HCT116 (cell line): ENCODE data around the gene EIF2A. TPM values are rescaled to one million over a fixed set of nuclear protein-coding genes. Genes with fewer than 3 reads are reported as not detected.

Source experiments
- ATAC-seq: fragments of 200-7000 bp; cut with Tn5 transposase; 2 replicates; pipeline ENCODE4 v1.9.1; 2020; ENCODE audit warnings: mild to moderate bottlenecking, moderate library complexity
- BruUV-seq: library from RNA; stranded (reverse); fragments of 400-500 nt; replicated peaks from 2 replicates; lab custom pipeline; 2021; lab: Mats Ljungman, UMichigan
- CTCF ChIA-PET: fragments of 300-600 bp; sonication (Branson Sonifier 250); formaldehyde crosslinking; loops from one replicate; lab custom pipeline; 2021; ENCODE audit warnings: antibody characterized with exemption; lab: Charles Lee
- POLR2A ChIA-PET: fragments of 300-600, 350-600 bp; sonication (Branson Sonifier 250); formaldehyde crosslinking; loops from one replicate; lab custom pipeline; 2021; ENCODE audit warnings: antibody characterized with exemption; lab: Charles Lee
- RAD21 ChIA-PET, 2 experiments: fragments of 300-600 bp; sonication (Branson Sonifier 250); formaldehyde crosslinking; loops; one replicate each; lab custom pipeline; 2023; ENCODE audit warnings: low total read pairs in 2 of 2; ENCODE audit not compliant: uncharacterized antibody in 2 of 2, unreplicated experiment in 2 of 2, low non-redundant PET in 1 of 2; lab: Charles Lee
- DNase-seq: peaks from one replicate; pipeline ENCODE4 v3.0.0-alpha.2; 2010; ENCODE audit warnings: low read depth, low spot score
- H2AFZ ChIP-seq: fragments of 200-600 bp; shearing (Covaris generic), sonication (generic); 2 replicates; pipeline ENCODE4 v1.6.1; 2017; ENCODE audit warnings: low read depth, mixed run types, mixed read lengths, antibody characterized with exemption, low read length; ENCODE audit not compliant: poor library complexity, severe bottlenecking
- H3K27ac ChIP-seq: 2 replicates; pipeline ENCODE4 v1.5.1; 2012; ENCODE audit warnings: low read depth, low read length
- H3K27me3 ChIP-seq: fragments of 200-600 bp; sonication (generic); 2 replicates; pipeline ENCODE4 v1.6.1; 2016; ENCODE audit warnings: mixed run types, low read length, mixed read lengths; ENCODE audit not compliant: insufficient read depth
- H3K36me3 ChIP-seq, 2 experiments: fragments of 200-500 bp in 1 of 2; fragments of 200-600 bp in 1 of 2; sonication (Bioruptor generic) in 1 of 2; sonication (generic) in 1 of 2; 2 replicates each; pipeline versions ENCODE4 v1.5.1 to v1.6.1; 2014 to 2016; ENCODE audit warnings: low read length in 2 of 2, inconsistent platforms in 1 of 2, mixed read lengths in 1 of 2, mixed run types in 1 of 2; ENCODE audit not compliant: insufficient read depth in 2 of 2, control insufficient read depth in 1 of 2
- H3K4me1 ChIP-seq, 2 experiments: fragments of 200-600 bp in 1 of 2; sonication (generic) in 1 of 2; 2 replicates each; pipeline versions ENCODE4 v1.5.1 to v1.6.1; 2012 to 2017; ENCODE audit warnings: low read length in 2 of 2, inconsistent platforms in 1 of 2, mild to moderate bottlenecking in 1 of 2, mixed read lengths in 1 of 2, mixed run types in 1 of 2, moderate library complexity in 1 of 2; ENCODE audit not compliant: insufficient read depth in 2 of 2, control insufficient read depth in 1 of 2
- H3K4me2 ChIP-seq: fragments of 200-600 bp; sonication (generic); 2 replicates; pipeline ENCODE4 v1.6.1; 2017; ENCODE audit warnings: mixed run types, low read length, mixed read lengths
- H3K4me3 ChIP-seq, 2 experiments: fragments of 200-600 bp in 1 of 2; sonication (generic) in 1 of 2; replicated peaks in 1 of 2; 2 replicates each; pipeline ENCODE4 v1.5.1; 2011 to 2016; ENCODE audit warnings: low read length in 2 of 2, control low read depth in 1 of 2, low read depth in 1 of 2, mild to moderate bottlenecking in 1 of 2, mixed read lengths in 1 of 2, mixed run types in 1 of 2
- H3K79me2 ChIP-seq: fragments of 200-600 bp; sonication (generic); 2 replicates; pipeline ENCODE4 v1.6.1; 2017; ENCODE audit warnings: mild to moderate bottlenecking, mixed run types, low read length, moderate library complexity, mixed read lengths; ENCODE audit not compliant: insufficient read depth
- H3K9ac ChIP-seq: fragments of 200-600 bp; sonication (generic); 2 replicates; pipeline ENCODE4 v1.6.1; 2016; ENCODE audit warnings: low read length, mixed read lengths
- H3K9me2 ChIP-seq: fragments of 200-600 bp; sonication (generic), shearing (Covaris generic); 2 replicates; pipeline ENCODE4 v1.6.1; 2017; ENCODE audit warnings: mixed run types, mild to moderate bottlenecking, moderate library complexity; ENCODE audit not compliant: insufficient read depth
- H3K9me3 ChIP-seq, 2 experiments: fragments of 200-500 bp in 1 of 2; fragments of 200-600 bp in 1 of 2; sonication (Bioruptor generic) in 1 of 2; sonication (generic) in 1 of 2; 2 replicates each; pipeline ENCODE4 v1.6.1; 2014 to 2017; ENCODE audit warnings: low read length in 2 of 2, mixed read lengths in 2 of 2, inconsistent platforms in 1 of 2, low read depth in 1 of 2, mild to moderate bottlenecking in 1 of 2, mixed run types in 1 of 2, moderate library complexity in 1 of 2; ENCODE audit not compliant: control insufficient read depth in 1 of 2, insufficient read depth in 1 of 2
- H4K20me1 ChIP-seq: fragments of 200-600 bp; sonication (generic), shearing (Covaris generic); 2 replicates; pipeline ENCODE4 v1.6.1; 2017; ENCODE audit warnings: mixed run types, mild to moderate bottlenecking, moderate library complexity; ENCODE audit not compliant: insufficient read depth
- CTCF ChIP-seq, 3 experiments: fragments of 200-600 bp in 1 of 3; sonication (generic) in 1 of 3; IDR thresholded peaks in 2 of 3; conservative IDR thresholded peaks in 1 of 3; 2 replicates each; pipeline ENCODE4 v1.5.1; 2012 to 2017; ENCODE audit warnings: low read depth in 2 of 3, low read length in 2 of 3, antibody characterized with exemption in 1 of 3, borderline replicate concordance in 1 of 3, control low read depth in 1 of 3, mild to moderate bottlenecking in 1 of 3, mixed read lengths in 1 of 3, mixed run types in 1 of 3, moderate library complexity in 1 of 3; ENCODE audit not compliant: insufficient read depth in 1 of 3
- ELF1 ChIP-seq: IDR thresholded peaks from 2 replicates; pipeline ENCODE4 v1.6.1; 2012; ENCODE audit warnings: low read depth, borderline replicate concordance
- EZH2phosphoT487 ChIP-seq: fragments of 200-600 bp; IDR thresholded peaks from 2 replicates; pipeline ENCODE4 v1.6.1; 2018; ENCODE audit warnings: antibody characterized with exemption, borderline replicate concordance
- FOSL1 ChIP-seq: IDR thresholded peaks from 2 replicates; pipeline ENCODE4 v1.6.1; 2012; ENCODE audit warnings: low read depth
- JUND ChIP-seq: IDR thresholded peaks from 2 replicates; pipeline ENCODE4 v1.6.1; 2012
- POLR2A ChIP-seq: IDR thresholded peaks from 2 replicates; pipeline ENCODE4 v1.7.0; 2011; ENCODE audit warnings: borderline replicate concordance; ENCODE audit not compliant: insufficient read depth, insufficient read length; ENCODE audit errors: extremely low read depth
- POLR2AphosphoS5 ChIP-seq: IDR thresholded peaks from 2 replicates; pipeline ENCODE4 v1.6.1; 2011; ENCODE audit warnings: mild to moderate bottlenecking, low read depth, low read length, moderate library complexity
- REST ChIP-seq: IDR thresholded peaks from 2 replicates; pipeline ENCODE4 v1.6.1; 2012; ENCODE audit warnings: low read depth
- SIN3A ChIP-seq: IDR thresholded peaks from 2 replicates; pipeline ENCODE4 v1.6.1; 2012; ENCODE audit warnings: low read depth
- SRF ChIP-seq: IDR thresholded peaks from 2 replicates; pipeline ENCODE4 v1.6.1; 2012; ENCODE audit warnings: low read depth
- TCF7L2 ChIP-seq: IDR thresholded peaks from 2 replicates; pipeline ENCODE4 v1.7.0; 2011; ENCODE audit warnings: borderline replicate concordance, inconsistent platforms; ENCODE audit not compliant: insufficient read depth, insufficient read length; ENCODE audit errors: extremely low read depth
- YY1 ChIP-seq: IDR thresholded peaks from 2 replicates; pipeline ENCODE4 v1.6.1; 2011; ENCODE audit warnings: low read length, low read depth, moderate library complexity, mild to moderate bottlenecking; ENCODE audit not compliant: insufficient replicate concordance; ENCODE audit errors: extremely low read depth
- ZFX ChIP-seq: fragments of 450-650 bp; IDR thresholded peaks from 2 replicates; pipeline ENCODE4 v1.6.1; 2017
- intact Hi-C: fragments of 100-400 bp; cut with micrococcal nuclease; formaldehyde crosslinking; loops from 2 replicates; pipeline ENCODE4 v1.10.0; 2022
- total RNA-seq: library from RNA; stranded (reverse); gene quantifications from one replicate; pipeline ENCODE4 v1.2.1, GENCODE V29; 2021; ENCODE audit not compliant: unreplicated experiment
- TF ChIP-seq, protein P1 (sequence below): IDR thresholded peaks from 2 replicates; pipeline ENCODE4 v1.6.1; 2011; ENCODE audit warnings: mild to moderate bottlenecking, low read length, moderate library complexity; ENCODE audit not compliant: insufficient replicate concordance; ENCODE audit errors: extremely low read depth

The EIF2A gene
- total RNA-seq, 1 experiment from 2014 or later, result 126 TPM

- peak within 1 kb of the TSS; percentile 85 for H3K4me2 ChIP-seq
- intact Hi-C loops, result loop anchor here (5.0 kb wide), 2 partner anchors 56 to 159 kb away; partner anchors contain the start of genes EIF2A, SERP1 and SIAH2
- H2AFZ ChIP-seq, result no peak within 1 kb of the TSS
- no peaks in the 10 kb centered on the region for H3K9me2 ChIP-seq
- 0 out of 4 replicates have a peak, but pooled peaks cover 0 to 5% of the 10 kb centered on the region in 2 experiments for H3K36me3 ChIP-seq
- peaks cover 93% of the 10 kb centered on the region for H3K79me2 ChIP-seq
- TF ChIP-seq SIN3A, result peak; percentile 80; the same call in 1 of the 2 replicates
- no peak for TF ChIP-seq JUND
- TF ChIP-seq TCF7L2, result peak; percentile 34
- peak; percentile 99 for TF ChIP-seq POLR2AphosphoS5
- TF ChIP-seq REST, result no peak
- TF ChIP-seq SRF, result no peak
- peak; percentile 100 for TF ChIP-seq ZFX
- no peak for TF ChIP-seq ELF1
- TF ChIP-seq CTCF (IDR thresholded peaks at IDR 0.05 in 2 of 3, conservative IDR thresholded peaks at IDR 0.05 in 1 of 3; ENCODE audit: borderline replicate concordance in 1 of 3, insufficient read depth in 1 of 3, low read depth in 2 of 3, low read length in 2 of 3), result no peak; a peak in 2 of 6 replicates
- TF ChIP-seq EZH2phosphoT487, result no peak
- TF ChIP-seq FOSL1, result no peak; the same call in 1 of the 2 replicates
- peak; percentile 88 for TF ChIP-seq YY1
- peak; percentile 99 for TF ChIP-seq POLR2A
- TF ChIP-seq, protein P1, sequence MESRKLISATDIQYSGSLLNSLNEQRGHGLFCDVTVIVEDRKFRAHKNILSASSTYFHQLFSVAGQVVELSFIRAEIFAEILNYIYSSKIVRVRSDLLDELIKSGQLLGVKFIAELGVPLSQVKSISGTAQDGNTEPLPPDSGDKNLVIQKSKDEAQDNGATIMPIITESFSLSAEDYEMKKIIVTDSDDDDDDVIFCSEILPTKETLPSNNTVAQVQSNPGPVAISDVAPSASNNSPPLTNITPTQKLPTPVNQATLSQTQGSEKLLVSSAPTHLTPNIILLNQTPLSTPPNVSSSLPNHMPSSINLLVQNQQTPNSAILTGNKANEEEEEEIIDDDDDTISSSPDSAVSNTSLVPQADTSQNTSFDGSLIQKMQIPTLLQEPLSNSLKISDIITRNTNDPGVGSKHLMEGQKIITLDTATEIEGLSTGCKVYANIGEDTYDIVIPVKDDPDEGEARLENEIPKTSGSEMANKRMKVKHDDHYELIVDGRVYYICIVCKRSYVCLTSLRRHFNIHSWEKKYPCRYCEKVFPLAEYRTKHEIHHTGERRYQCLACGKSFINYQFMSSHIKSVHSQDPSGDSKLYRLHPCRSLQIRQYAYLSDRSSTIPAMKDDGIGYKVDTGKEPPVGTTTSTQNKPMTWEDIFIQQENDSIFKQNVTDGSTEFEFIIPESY, result peak; percentile 26
- CTCF ChIA-PET, result no interaction called here
- H3K4me3 ChIP-seq, result peak within 1 kb of the TSS; percentile 91
- POLR2A ChIA-PET, result interaction anchor here (0.7 to 2.0 kb wide), 8 partner anchors 9 to 158 kb away, joined by 3 to 19 read pairs (median 4); partner anchors contain the start of genes EIF2A and ERICH6
- ATAC-seq (peak; percentile 86), DNase-seq (peak; percentile 92)
- no peaks in the 10 kb centered on the region for H3K27me3 ChIP-seq
- peaks cover 15 to 40% of the 10 kb centered on the region in 2 experiments for H3K4me1 ChIP-seq
- H3K9me3 ChIP-seq, result no peaks in the 10 kb centered on the region
- BruUV-seq, result no TSS peak
- peak within 1 kb of the TSS; percentile 80 for H3K9ac ChIP-seq
- RAD21 ChIA-PET, result no interaction called here
- H3K27ac ChIP-seq, result peak within 1 kb of the TSS; percentile 90
- H4K20me1 ChIP-seq, result 0 out of 2 replicates have a peak, but pooled peaks cover 2% of the 10 kb centered on the region
Observed at GRCh38 chr3:150603153-150603979, 56.8 kb downstream of the EIF2A start, which contains the start of gene SELENOT. Gene SELENOT (plus strand): TSS chr3:150603321. CDS start chr3:150603363, 42 bp downstream.
